Transverse colon (tissue), 4 donors: Measurements from ENCODE around the gene TMEM11. TPM values are rescaled to one million over a fixed set of nuclear protein-coding genes. Genes with fewer than 3 reads are reported as not detected.
"Not testable (repeated sequence)": the region's sequence is repeated elsewhere in the genome, so short reads cannot be mapped to it uniquely, and the experiment has no call there.

ENCODE experiments used
- DNase-seq: peaks from one replicate; pipeline ENCODE4 v3.0.0-alpha.2; 2019
- H3K27ac ChIP-seq, 4 donors: fragments of 200-600 bp; sonication (generic); 2 replicates each; pipeline ENCODE4 v1.5.1; 2016 to 2018; ENCODE audit warnings: inconsistent platforms in 4 of 4
- H3K27me3 ChIP-seq: fragments of 200-600 bp; sonication (generic); 2 replicates; pipeline ENCODE4 v1.5.1; 2017; ENCODE audit warnings: inconsistent platforms
- H3K36me3 ChIP-seq, 4 donors: fragments of 200-600 bp; sonication (generic); 2 replicates each; pipeline ENCODE4 v1.5.1; 2017 to 2019; ENCODE audit warnings: inconsistent platforms in 4 of 4
- H3K4me1 ChIP-seq, 4 donors: fragments of 200-600 bp; sonication (generic); 2 replicates each; pipeline ENCODE4 v1.5.1; 2017 to 2020; ENCODE audit warnings: inconsistent platforms in 4 of 4
- H3K4me3 ChIP-seq, 4 donors: fragments of 200-600 bp; sonication (generic); 1 replicate in 1 of 4; 2 replicates in 3 of 4; pipeline versions ENCODE4 v1.5.1 to v1.6.1; 2017 to 2019; ENCODE audit warnings: inconsistent platforms in 4 of 4
- H3K9me3 ChIP-seq, 2 donors: fragments of 200-600 bp; sonication (generic); 2 replicates each; pipeline ENCODE4 v1.5.1; 2017 to 2019; ENCODE audit warnings: inconsistent platforms in 2 of 2
- CTCF ChIP-seq, 5 experiments: fragments of 200-600 bp in 3 of 5; fragments of 450-650 bp in 2 of 5; sonication (generic) in 3 of 5; IDR thresholded peaks; 1 replicate in 2 of 5; 2 replicates in 3 of 5; pipeline ENCODE4 v1.5.1; 2016 to 2017; ENCODE audit warnings: antibody characterized with exemption in 5 of 5, inconsistent platforms in 3 of 5, mild to moderate bottlenecking in 2 of 5, moderate library complexity in 1 of 5
- EP300 ChIP-seq: sonication (generic); formaldehyde crosslinking; IDR thresholded peaks from one replicate; pipeline ENCODE4 v1.6.1; 2017; ENCODE audit warnings: antibody characterized with exemption, low read depth
- POLR2A ChIP-seq: fragments of 450-650 bp; IDR thresholded peaks from one replicate; pipeline ENCODE4 v1.6.1; 2016; ENCODE audit warnings: antibody characterized with exemption, mild to moderate bottlenecking, moderate library complexity
- POLR2AphosphoS5 ChIP-seq, 3 donors: sonication (generic); formaldehyde crosslinking; IDR thresholded peaks; one replicate each; pipeline ENCODE4 v1.6.1; 2016; ENCODE audit warnings: antibody characterized with exemption in 3 of 3
- WGBS, 2 donors: methylation state at CpG; one replicate each; pipeline ENCODE4 v1.1.5; 2018; ENCODE audit warnings: low coverage in 1 of 2; 5-methylcytosine and 5-hydroxymethylcytosine counted together
- in situ Hi-C, 4 donors: fragments of 200-750 bp; cut with MboI; loops; one replicate each; pipeline versions ENCODE4 v1.15.0 to v1.15.1; 2017; ENCODE audit warnings: low sequenced_read_pairs in 3 of 4, low pct_ligation_motif_present in 1 of 4, low pct_unique_long_range_greater_than_20kb in 1 of 4
- intact Hi-C: fragments of 100-400 bp; cut with DNase I; formaldehyde crosslinking; loops from one replicate; pipeline ENCODE4 v1.15.1; 2023; ENCODE audit warnings: low total_unique reads
- total RNA-seq, 4 donors: library from RNA; depleted of rRNA; stranded (reverse); fragments of >200 nt; gene quantifications; one replicate each; pipeline ENCODE4 v1.1.0, GENCODE V29; 2016

The TMEM11 gene
- total RNA-seq, 4 donors from 2014 or later = 15.1 to 35.0 (median 24.5) TPM

GRCh38 chr17:21232033-21232749, 18.2 kb upstream of the TMEM11 start:
- 84 to 93% methylated on average over 3 to 4 of the region's 4 CpGs for WGBS, 2 donors
- in situ Hi-C loops = no loop called here

GRCh38 chr17:21231533-21231932, 17.6 kb upstream of the TMEM11 start:
- H3K36me3 ChIP-seq = no peaks in the 10 kb centered on the region
- no peak for DNase-seq
- in situ Hi-C loops = no loop called here
- H3K4me1 ChIP-seq = no peaks in the 10 kb centered on the region
- WGBS, 2 donors = 90% methylated on average over 6 of the region's 6 CpGs; no CpG with 5 or more reads in 1 of the 2 donors
- H3K4me3 ChIP-seq = no peak overlapping the region
- intact Hi-C loops = no loop called here
- H3K9me3 ChIP-seq = no peaks in the 10 kb centered on the region
- no peaks in the 10 kb centered on the region for H3K27me3 ChIP-seq
- no peak overlapping the region for H3K27ac ChIP-seq
- TF ChIP-seq POLR2A = no peak
- no peak for TF ChIP-seq POLR2AphosphoS5 (IDR thresholded peaks at IDR 0.05)
- no peak for TF ChIP-seq CTCF (IDR thresholded peaks at IDR 0.05)
- no peak for TF ChIP-seq EP300

More at GRCh38 chr17:21232033-21232749, 18.2 kb upstream of the TMEM11 start:
- Histone ChIP-seq H3K36me3 (no peaks in the 10 kb centered on the region), H3K27ac (no peak overlapping the region), H3K9me3 (no peaks in the 10 kb centered on the region), H3K4me1 (no peaks in the 10 kb centered on the region), H3K4me3 (no peak overlapping the region), H3K27me3 (no peaks in the 10 kb centered on the region)
- no peak for DNase-seq
- intact Hi-C loops = no loop called here
- TF ChIP-seq POLR2A (no peak), CTCF (IDR thresholded peaks at IDR 0.05) (no peak), EP300 (no peak), POLR2AphosphoS5 (IDR thresholded peaks at IDR 0.05) (no peak)

- H3K36me3 ChIP-seq = no peaks in the 10 kb centered on the region
- H3K27me3 ChIP-seq = no peaks in the 10 kb centered on the region
- intact Hi-C loops = no loop called here
- no peak overlapping the region for H3K4me3 ChIP-seq
- DNase-seq = no peak
- no peaks in the 10 kb centered on the region for H3K4me1 ChIP-seq
- no peak for TF ChIP-seq CTCF (IDR thresholded peaks at IDR 0.05)
- TF ChIP-seq POLR2AphosphoS5 (IDR thresholded peaks at IDR 0.05) = no peak
- TF ChIP-seq EP300 = no peak
- TF ChIP-seq POLR2A = no peak
- no peaks in the 10 kb centered on the region for H3K9me3 ChIP-seq
- WGBS, 2 donors = 79 to 83% methylated on average over 1 to 2 of the region's 2 CpGs
- no peak overlapping the region for H3K27ac ChIP-seq
- in situ Hi-C loops = no loop called here
These were observed 14.9 kb upstream of the TMEM11 start for GRCh38 chr17:21228845-21229244.

GRCh38 chr17:21228111-21228510, 14.2 kb upstream of the TMEM11 start:
- no peak overlapping the region for H3K4me3 ChIP-seq
- TF ChIP-seq POLR2A (no peak), POLR2AphosphoS5 (IDR thresholded peaks at IDR 0.05) (no peak)
- intact Hi-C loops = no loop called here
- 81% methylated on average over 4 of the region's 4 CpGs; no CpG with 5 or more reads in 1 of the 2 donors for WGBS, 2 donors
- in situ Hi-C loops = no loop called here
- H3K9me3 ChIP-seq = no peaks in the 10 kb centered on the region
- no peaks in the 10 kb centered on the region for H3K36me3 ChIP-seq
- H3K27ac ChIP-seq = no peak overlapping the region
- no peaks in the 10 kb centered on the region for H3K27me3 ChIP-seq
- no peak for DNase-seq
- H3K4me1 ChIP-seq = no peaks in the 10 kb centered on the region

GRCh38 chr17:21227277-21227676, 13.3 kb upstream of the TMEM11 start:
- H3K27me3 ChIP-seq, H3K27ac ChIP-seq, H3K9me3 ChIP-seq, intact Hi-C loops, H3K36me3 ChIP-seq, H3K4me3 ChIP-seq, H3K4me1 ChIP-seq, in situ Hi-C loops, DNase-seq: not testable (repeated sequence)
- WGBS, 2 donors = 62 to 82% methylated on average over 2 to 11 of the region's 11 CpGs
